Duodenal mucosa (tissue), 2 donors: ENCODE data around the gene RBM7.

Experiments used
- H3K27ac ChIP-seq: one replicate; pipeline ENCODE4 v1.7.0; 2013; ENCODE audit warnings: low read depth, low read length
- H3K27me3 ChIP-seq, 2 donors: one replicate each; pipeline ENCODE4 v1.7.0; 2013; ENCODE audit warnings: low read length in 2 of 2, control low read depth in 1 of 2; ENCODE audit not compliant: insufficient read depth in 2 of 2, control insufficient read depth in 1 of 2
- H3K36me3 ChIP-seq, 2 donors: one replicate each; pipeline ENCODE4 v1.7.0; 2013; ENCODE audit warnings: low read length in 2 of 2, control low read depth in 1 of 2; ENCODE audit not compliant: insufficient read depth in 2 of 2, control insufficient read depth in 1 of 2
- H3K4me1 ChIP-seq, 2 donors: one replicate each; pipeline ENCODE4 v1.7.0; 2013; ENCODE audit warnings: low read length in 2 of 2, control low read depth in 1 of 2; ENCODE audit not compliant: insufficient read depth in 2 of 2, control insufficient read depth in 1 of 2
- H3K4me3 ChIP-seq, 2 donors: one replicate each; pipeline ENCODE4 v1.7.0; 2013; ENCODE audit warnings: low read length in 2 of 2, low read depth in 1 of 2
- H3K9ac ChIP-seq, 2 donors: one replicate each; pipeline ENCODE4 v1.7.0; 2013; ENCODE audit warnings: low read length in 2 of 2, low read depth in 1 of 2
- H3K9me3 ChIP-seq, 2 donors: one replicate each; pipeline ENCODE4 v1.7.0; 2013; ENCODE audit warnings: low read length in 2 of 2, control low read depth in 1 of 2; ENCODE audit not compliant: control insufficient read depth in 1 of 2

Gene RBM7, protein sequence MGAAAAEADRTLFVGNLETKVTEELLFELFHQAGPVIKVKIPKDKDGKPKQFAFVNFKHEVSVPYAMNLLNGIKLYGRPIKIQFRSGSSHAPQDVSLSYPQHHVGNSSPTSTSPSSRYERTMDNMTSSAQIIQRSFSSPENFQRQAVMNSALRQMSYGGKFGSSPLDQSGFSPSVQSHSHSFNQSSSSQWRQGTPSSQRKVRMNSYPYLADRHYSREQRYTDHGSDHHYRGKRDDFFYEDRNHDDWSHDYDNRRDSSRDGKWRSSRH

DNA sequence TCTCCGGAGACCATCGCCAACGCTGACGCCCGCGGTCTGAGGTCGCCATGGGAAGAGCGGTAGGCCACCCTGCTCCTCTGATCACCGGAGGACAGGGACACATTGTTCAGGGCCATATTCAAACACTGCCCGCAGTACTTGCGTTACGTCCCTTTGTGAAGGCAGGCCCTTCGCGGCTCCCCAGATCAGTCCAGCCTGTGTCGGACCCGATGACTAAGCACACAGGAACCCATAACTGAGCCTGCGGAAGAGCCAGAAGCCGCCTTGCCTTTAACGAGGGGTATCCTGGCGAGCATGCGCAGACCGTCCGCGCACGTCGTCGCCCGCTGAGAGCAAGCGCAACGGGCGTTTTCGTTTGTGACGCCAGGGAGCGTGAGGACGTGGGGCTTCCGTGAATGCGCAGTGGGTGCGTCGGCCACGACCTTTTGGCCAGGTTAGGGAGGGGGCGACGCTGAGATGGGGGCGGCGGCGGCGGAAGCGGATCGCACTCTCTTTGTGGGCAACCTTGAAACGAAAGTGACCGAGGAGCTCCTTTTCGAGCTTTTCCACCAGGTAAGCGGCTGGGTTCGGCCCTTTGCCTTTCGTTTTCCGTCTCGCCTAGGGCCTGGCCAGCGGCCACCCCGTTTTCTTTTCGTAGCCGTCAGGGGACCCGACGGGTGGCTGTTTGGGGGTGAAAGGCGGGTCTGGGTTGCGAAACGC lies at the start of gene RBM7, which contains the start of gene C11orf71:
RBM7 (plus strand) TSS at position 451 of the 699 bp plus-strand sequence; CDS start at position 457, 6 bp downstream.
C11orf71 (minus strand) TSS at position 296 of the 699 bp plus-strand sequence; CDS start at position 116, 180 bp downstream.
- Histone ChIP-seq H3K36me3 (peaks cover 5 to 11% of the 10 kb centered on the region in 2 donors), H3K27ac (peak within 1 kb of the TSS; percentile 97), H3K4me1 (peaks cover 11 to 17% of the 10 kb centered on the region in 2 donors), H3K27me3 (no peaks in the 10 kb centered on the region), H3K9me3 (no peaks in the 10 kb centered on the region), H3K9ac (peak within 1 kb of the TSS; percentile 97 to 99), H3K4me3 (peak within 1 kb of the TSS; percentile 96 to 99)

DNA sequence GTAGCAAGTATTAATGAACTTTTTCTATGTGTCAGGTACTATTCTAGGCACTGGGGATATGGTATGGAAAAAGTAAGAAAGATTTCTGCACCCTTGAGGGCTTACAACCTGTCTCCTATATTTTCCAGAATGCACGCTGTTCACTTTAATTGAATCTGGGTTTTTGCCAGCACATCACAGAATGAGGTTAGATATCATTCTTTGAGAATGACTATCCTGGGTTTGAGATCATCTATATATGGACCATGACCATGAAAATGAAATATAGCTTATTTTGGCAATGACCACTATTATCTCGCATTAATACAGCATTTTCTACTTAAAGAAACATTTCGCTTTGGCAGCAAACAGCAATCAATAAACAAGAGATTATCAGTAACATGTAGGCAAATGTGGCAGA lies 47.0 kb upstream of the RBM7 start:
- no peak overlapping the region for H3K4me3 ChIP-seq
- H3K27me3 ChIP-seq, result no peaks in the 10 kb centered on the region
- H3K27ac ChIP-seq, result no peak overlapping the region
- no peak overlapping the region for H3K9ac ChIP-seq
- no peaks in the 10 kb centered on the region for H3K4me1 ChIP-seq
- H3K9me3 ChIP-seq, result no peaks in the 10 kb centered on the region
- H3K36me3 ChIP-seq, result no peaks in the 10 kb centered on the region

DNA sequence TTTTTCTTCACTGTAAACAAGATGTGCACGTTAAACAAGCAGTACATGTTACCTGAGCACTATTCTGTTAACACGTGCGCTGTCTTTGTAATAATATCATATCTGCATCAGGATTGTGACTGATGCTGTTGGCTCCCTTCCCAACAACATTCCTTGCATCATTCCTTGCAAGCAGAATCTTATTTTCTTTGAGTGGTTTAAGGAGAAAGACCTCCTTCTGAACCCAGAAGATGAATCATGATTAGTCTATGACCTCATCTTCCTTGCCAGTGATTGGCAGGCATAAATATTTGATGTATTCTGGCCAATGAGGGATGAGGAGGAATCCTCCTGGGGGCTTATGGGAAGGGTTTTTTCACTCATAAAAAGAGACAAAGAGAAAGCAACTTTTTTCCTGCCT lies 46.4 kb upstream of the RBM7 start:
- no peak overlapping the region for H3K4me3 ChIP-seq

DNA sequence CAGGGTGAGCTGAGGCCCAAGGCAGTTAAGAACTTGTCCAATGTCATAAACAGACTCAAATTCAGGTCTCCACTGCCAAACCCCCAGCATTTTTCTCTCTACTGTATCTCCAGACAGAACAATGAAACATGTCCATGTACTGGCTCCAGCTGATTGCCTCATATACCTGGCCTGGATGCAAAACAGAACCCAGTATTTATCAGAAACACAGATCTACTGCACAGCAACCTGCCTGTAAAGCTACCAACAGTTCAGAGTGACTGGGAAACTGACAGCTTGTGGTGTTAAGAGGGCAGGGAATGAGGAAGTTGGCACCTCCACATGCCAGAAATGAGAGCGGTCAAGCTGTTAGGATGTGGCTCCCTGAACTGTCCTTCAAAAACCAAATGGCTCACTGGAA lies 41.8 kb upstream of the RBM7 start:
- Histone ChIP-seq H3K4me3 (no peak overlapping the region), H3K9me3 (no peaks in the 10 kb centered on the region), H3K27me3 (no peaks in the 10 kb centered on the region), H3K9ac (no peak overlapping the region), H3K36me3 (no peaks in the 10 kb centered on the region), H3K27ac (no peak overlapping the region), H3K4me1 (no peaks in the 10 kb centered on the region)

More for the DNA sequence above, 46.4 kb upstream of the RBM7 start:
- Histone ChIP-seq H3K9me3 (no peaks in the 10 kb centered on the region), H3K4me1 (no peaks in the 10 kb centered on the region), H3K36me3 (no peaks in the 10 kb centered on the region), H3K9ac (no peak overlapping the region), H3K27me3 (no peaks in the 10 kb centered on the region), H3K27ac (no peak overlapping the region)

DNA sequence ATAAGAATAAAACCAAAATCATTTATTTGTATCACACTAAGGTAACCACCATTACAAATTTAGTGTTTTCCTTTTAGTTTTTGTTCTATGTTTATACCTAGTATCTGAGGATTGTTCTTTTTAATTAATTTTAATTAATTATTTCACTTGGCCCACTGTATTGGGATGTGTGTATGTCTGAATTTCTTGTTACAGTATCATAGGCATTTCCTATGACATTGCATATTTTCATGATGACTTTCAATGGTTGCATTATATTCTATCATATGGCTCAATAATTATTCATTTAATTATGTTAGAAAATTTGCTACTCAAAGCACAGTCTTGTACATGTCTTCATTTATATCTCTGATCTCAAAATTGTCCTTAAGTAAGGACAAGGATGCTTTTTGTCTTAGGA lies 41.1 kb upstream of the RBM7 start:
- no peaks in the 10 kb centered on the region for H3K27me3 ChIP-seq
- H3K27ac ChIP-seq, result no peak overlapping the region
- no peaks in the 10 kb centered on the region for H3K4me1 ChIP-seq
- H3K4me3 ChIP-seq, result no peak overlapping the region
- H3K9ac ChIP-seq, result no peak overlapping the region
- no peaks in the 10 kb centered on the region for H3K36me3 ChIP-seq
- no peaks in the 10 kb centered on the region for H3K9me3 ChIP-seq

DNA sequence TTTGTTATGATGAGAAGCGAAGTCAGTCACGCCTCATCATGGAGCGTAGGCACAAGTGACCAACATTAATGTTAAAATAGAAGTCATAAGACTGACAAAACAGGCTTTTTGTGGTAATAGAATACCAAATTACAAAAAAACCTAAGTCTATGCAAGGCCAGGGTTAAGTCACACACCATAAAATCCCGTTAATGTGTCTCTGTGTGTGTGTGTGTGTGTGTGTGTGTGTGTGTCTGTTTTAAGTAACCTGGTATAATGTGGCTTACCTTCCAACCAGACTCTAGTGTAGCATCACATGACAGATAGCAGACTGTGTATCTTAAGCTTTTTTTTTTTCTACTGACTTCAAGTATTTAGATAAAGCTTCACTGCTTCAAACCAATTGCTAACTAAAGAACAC lies 38.1 kb upstream of the RBM7 start:
- Histone ChIP-seq H3K27me3 (no peaks in the 10 kb centered on the region), H3K27ac (no peak overlapping the region), H3K9ac (no peak overlapping the region), H3K36me3 (no peaks in the 10 kb centered on the region), H3K9me3 (no peaks in the 10 kb centered on the region), H3K4me1 (no peaks in the 10 kb centered on the region), H3K4me3 (no peak overlapping the region)

DNA sequence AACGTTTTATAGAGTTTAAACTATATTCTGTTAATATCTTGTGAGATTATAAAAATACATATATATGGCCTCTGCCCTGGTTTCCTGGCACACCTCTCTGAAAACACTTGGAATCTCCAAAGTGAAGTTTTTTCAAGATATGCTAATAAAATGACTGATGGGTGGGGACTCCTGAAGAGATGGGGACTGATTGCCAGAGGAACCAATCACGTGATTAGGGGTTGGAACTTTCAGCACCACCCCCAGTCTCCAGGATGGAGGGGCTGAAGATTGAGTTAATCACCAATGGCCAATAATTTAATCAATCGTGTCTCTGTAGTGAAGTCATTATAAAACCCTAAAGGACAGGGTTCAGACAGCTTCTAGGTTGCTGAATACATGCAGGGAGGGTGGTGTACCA lies 37.5 kb upstream of the RBM7 start:
- Histone ChIP-seq H3K4me3 (no peak overlapping the region), H3K27me3 (no peaks in the 10 kb centered on the region), H3K9me3 (no peaks in the 10 kb centered on the region), H3K4me1 (no peaks in the 10 kb centered on the region), H3K9ac (no peak overlapping the region), H3K36me3 (no peaks in the 10 kb centered on the region), H3K27ac (no peak overlapping the region)

DNA sequence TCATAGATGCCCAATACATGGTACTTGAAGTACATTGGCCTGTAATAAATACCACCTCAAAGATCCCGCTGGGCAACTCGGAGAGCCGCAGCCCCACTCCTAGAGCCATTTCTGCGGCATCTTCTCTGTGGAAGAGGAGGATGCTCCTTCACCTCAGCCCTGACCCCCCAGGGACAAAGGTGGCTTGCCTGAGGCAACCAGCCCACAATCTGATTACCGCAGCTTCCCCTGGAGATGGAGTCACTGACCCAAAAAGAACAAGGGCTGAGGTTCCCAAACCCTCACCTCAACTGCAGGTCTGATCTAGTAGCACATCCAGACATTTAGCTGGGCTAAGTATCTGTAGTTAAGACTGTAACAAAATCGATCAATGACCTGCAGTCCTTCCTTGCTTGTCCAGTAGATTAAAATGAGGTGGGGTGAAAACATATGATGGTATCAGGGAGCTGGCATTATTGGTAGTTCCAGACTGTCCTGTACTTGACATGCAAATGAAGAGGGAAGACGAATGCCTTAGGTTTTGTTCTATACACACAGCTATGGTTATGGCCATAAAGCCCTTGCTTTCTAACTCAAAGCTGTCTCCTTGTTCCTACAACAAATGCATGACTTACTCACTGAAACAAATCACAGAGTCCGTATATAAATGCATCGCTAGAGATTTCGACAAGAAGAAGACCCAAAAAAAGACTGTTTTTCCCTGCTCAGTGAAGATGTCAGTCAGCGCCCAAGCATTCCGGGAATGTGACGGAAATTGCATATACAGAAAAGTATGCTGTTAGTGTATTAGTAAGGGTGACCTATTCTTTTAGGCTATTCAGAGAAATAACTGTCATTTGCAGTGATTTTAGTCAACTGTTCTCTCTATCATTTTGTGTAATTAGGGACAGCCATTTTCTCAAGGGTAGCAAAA lies 33.9 kb upstream of the RBM7 start:
- Histone ChIP-seq H3K27ac (no peak overlapping the region), H3K4me1 (no peaks in the 10 kb centered on the region), H3K36me3 (no peaks in the 10 kb centered on the region), H3K4me3 (no peak overlapping the region), H3K9ac (no peak overlapping the region), H3K9me3 (no peaks in the 10 kb centered on the region), H3K27me3 (no peaks in the 10 kb centered on the region)

DNA sequence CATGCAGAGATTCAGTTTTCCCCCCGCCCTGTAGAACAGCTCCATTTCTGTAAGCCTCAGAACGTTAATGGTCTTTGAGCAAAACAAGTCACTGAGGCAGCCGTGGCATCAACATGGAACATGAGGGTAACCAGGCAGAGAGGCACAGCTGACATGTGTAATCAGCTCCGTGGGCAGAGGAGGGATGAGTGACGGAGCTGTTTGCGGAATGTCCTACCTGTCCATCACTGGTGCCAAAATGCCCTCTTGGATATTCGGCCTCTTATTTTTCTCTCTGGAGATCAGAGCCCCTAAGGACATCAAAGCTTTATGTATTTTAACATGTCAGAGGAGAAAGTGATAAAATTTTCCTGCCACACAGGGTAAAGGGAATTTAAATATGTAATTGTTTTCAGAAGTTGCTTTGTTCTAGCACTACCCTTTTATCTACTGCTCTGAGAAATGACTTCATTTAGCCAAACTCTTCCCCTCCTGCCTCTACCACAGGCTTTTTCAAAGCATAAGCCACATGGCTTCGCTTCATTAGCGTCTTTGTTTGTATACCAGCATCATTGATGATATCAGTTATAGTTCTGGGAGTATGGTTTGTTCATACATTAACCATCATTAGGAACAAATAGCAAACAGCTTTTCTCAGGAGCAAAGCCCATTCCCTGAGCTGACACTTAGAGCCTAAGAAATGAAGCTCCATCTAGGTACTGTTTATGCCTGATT lies 33.1 kb upstream of the RBM7 start:
- no peaks in the 10 kb centered on the region for H3K4me1 ChIP-seq
- H3K9me3 ChIP-seq, result no peaks in the 10 kb centered on the region
- H3K4me3 ChIP-seq, result no peak overlapping the region
- H3K27ac ChIP-seq, result no peak overlapping the region
- H3K9ac ChIP-seq, result no peak overlapping the region
- H3K27me3 ChIP-seq, result no peaks in the 10 kb centered on the region
- H3K36me3 ChIP-seq, result no peaks in the 10 kb centered on the region
